Right atrium auricular region (tissue), 2 donors: ENCODE data around the gene SLC6A11. TPM values are rescaled to one million over a fixed set of nuclear protein-coding genes. Genes with fewer than 3 reads are reported as not detected.
A peak's percentile ranks its signal among the peaks of the same experiment; 100 is the strongest.

ENCODE experiments used
- DNase-seq: peaks from one replicate; pipeline ENCODE4 v3.0.0-alpha.2; 2019; ENCODE audit warnings: low spot score
- H3K27ac ChIP-seq, 2 donors: fragments of 200-600 bp; sonication (generic); 1 replicate in 1 of 2; 2 replicates in 1 of 2; pipeline ENCODE4 v1.5.1; 2016 to 2019
- H3K27me3 ChIP-seq, 2 donors: fragments of 200-600 bp; sonication (generic); one replicate each; pipeline versions ENCODE4 v1.5.1 to v1.6.0; 2017 to 2019
- H3K36me3 ChIP-seq: fragments of 200-600 bp; sonication (generic); one replicate; pipeline ENCODE4 v1.5.1; 2016
- H3K4me1 ChIP-seq, 2 donors: fragments of 200-600 bp; sonication (generic); one replicate each; pipeline versions ENCODE4 v1.5.1 to v1.6.0; 2017 to 2019
- H3K4me3 ChIP-seq, 2 donors: fragments of 200-600 bp; sonication (generic); 1 replicate in 1 of 2; 2 replicates in 1 of 2; pipeline ENCODE4 v1.5.1; 2017 to 2019; ENCODE audit warnings: mild to moderate bottlenecking in 1 of 2, moderate library complexity in 1 of 2
- H3K9me3 ChIP-seq, 2 donors: fragments of 200-600 bp; sonication (generic); one replicate each; pipeline ENCODE4 v1.5.1; 2019
- CTCF ChIP-seq, 2 donors: fragments of 200-600 bp; sonication (generic); IDR thresholded peaks; one replicate each; pipeline ENCODE4 v1.5.1; 2019; ENCODE audit warnings: antibody characterized with exemption in 2 of 2
- total RNA-seq, 2 donors: library from RNA; depleted of rRNA; stranded (reverse); fragments of >200 nt; gene quantifications; one replicate each; pipeline ENCODE4 v1.1.0, GENCODE V29; 2016

SLC6A11 gene
- total RNA-seq, 2 donors from 2014 or later: not detected

GRCh38 chr3:10876661-10877060 lies 60.6 kb downstream of the SLC6A11 start:
- TF ChIP-seq CTCF (IDR thresholded peaks at IDR 0.05): no peak
- no peak overlapping the region for H3K4me3 ChIP-seq
- no peak for DNase-seq
- H3K27ac ChIP-seq: no peak overlapping the region
- H3K27me3 ChIP-seq: no peaks in the 10 kb centered on the region
- H3K36me3 ChIP-seq: no peaks in the 10 kb centered on the region
- H3K4me1 ChIP-seq: no peaks in the 10 kb centered on the region
- no peaks in the 10 kb centered on the region for H3K9me3 ChIP-seq

- Histone ChIP-seq H3K4me1 (no peaks in the 10 kb centered on the region), H3K36me3 (no peaks in the 10 kb centered on the region), H3K27ac (no peak overlapping the region), H3K9me3 (no peaks in the 10 kb centered on the region), H3K27me3 (no peaks in the 10 kb centered on the region), H3K4me3 (no peak overlapping the region)
- TF ChIP-seq CTCF (IDR thresholded peaks at IDR 0.05): no peak
- DNase-seq: no peak
Measured at GRCh38 chr3:10882851-10883250, 66.8 kb downstream of the SLC6A11 start.

- no peak for DNase-seq
- Histone ChIP-seq H3K27ac (no peak overlapping the region), H3K27me3 (no peaks in the 10 kb centered on the region), H3K9me3 (no peaks in the 10 kb centered on the region), H3K4me1 (no peaks in the 10 kb centered on the region), H3K4me3 (no peak overlapping the region), H3K36me3 (no peaks in the 10 kb centered on the region)
- peak in 1 of 2 donors; percentile 56 for TF ChIP-seq CTCF (IDR thresholded peaks at IDR 0.05)
Measured at GRCh38 chr3:10883478-10884234, 67.6 kb downstream of the SLC6A11 start.

- no peak for TF ChIP-seq CTCF (IDR thresholded peaks at IDR 0.05)
- Histone ChIP-seq H3K9me3 (peaks cover 5 to 27% of the 10 kb centered on the region in 2 donors), H3K36me3 (no peaks in the 10 kb centered on the region), H3K4me3 (no peak overlapping the region), H3K4me1 (no peaks in the 10 kb centered on the region), H3K27me3 (no peaks in the 10 kb centered on the region), H3K27ac (no peak overlapping the region)
- DNase-seq: no peak
Measured at GRCh38 chr3:10887015-10887414, 71.0 kb downstream of the SLC6A11 start.

DNA sequence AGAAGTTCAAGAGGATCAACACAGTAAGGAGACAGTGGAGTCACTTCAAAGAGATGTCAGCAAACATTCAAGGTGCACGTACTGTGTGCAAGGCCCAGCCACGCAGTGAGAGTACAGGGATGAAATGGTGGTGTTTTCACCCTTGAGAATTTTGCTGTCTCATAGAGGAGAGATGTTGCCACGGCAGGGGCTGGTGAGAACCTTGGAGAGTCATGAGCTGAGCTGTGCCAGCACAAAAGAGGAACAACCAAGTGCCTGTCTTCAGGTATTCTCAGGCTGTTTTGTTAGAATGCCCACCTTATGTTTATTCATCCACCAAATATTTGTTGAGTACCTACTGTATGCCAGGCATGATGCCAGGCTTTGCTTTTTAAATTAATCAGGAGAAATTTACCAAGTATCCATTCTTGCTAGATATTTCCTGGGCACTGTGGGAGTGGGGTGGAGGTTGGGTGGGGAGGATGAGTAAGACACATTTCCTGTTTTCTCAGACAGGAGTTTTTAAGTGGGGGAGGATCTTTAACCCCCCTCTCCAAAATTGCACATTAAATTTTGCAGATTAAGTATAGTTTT lies 72.6 kb downstream of the SLC6A11 start:
- H3K4me1 ChIP-seq: no peaks in the 10 kb centered on the region
- no peaks in the 10 kb centered on the region for H3K27me3 ChIP-seq
- TF ChIP-seq CTCF (IDR thresholded peaks at IDR 0.05): no peak
- H3K4me3 ChIP-seq: no peak overlapping the region
- H3K36me3 ChIP-seq: no peaks in the 10 kb centered on the region
- H3K27ac ChIP-seq: no peak overlapping the region
- H3K9me3 ChIP-seq: peaks cover 5 to 27% of the 10 kb centered on the region in 2 donors
- no peak for DNase-seq
